H1 (cell line): ENCODE measurements around the gene DFFB. TPM values are rescaled to one million over a fixed set of nuclear protein-coding genes. Genes with fewer than 3 reads are reported as not detected.

Experiments
- ATF2 ChIP-seq: IDR thresholded peaks from 2 replicates; pipeline ENCODE4 v1.6.1; 2012; ENCODE audit warnings: low read length, inconsistent platforms
- CBX8 ChIP-seq: fragments of 300-800, 300-1000 bp; sonication (generic); IDR thresholded peaks from 2 replicates; pipeline ENCODE4 v1.7.1; 2016; ENCODE audit warnings: low read depth, low read length, borderline replicate concordance
- CHD7 ChIP-seq: fragments of 300-600 bp; sonication (generic); IDR thresholded peaks from 2 replicates; pipeline ENCODE4 v1.7.1; 2012; ENCODE audit warnings: low read length, moderate library complexity, mild to moderate bottlenecking, inconsistent platforms; ENCODE audit not compliant: insufficient replicate concordance
- HDAC2 ChIP-seq, 2 experiments: fragments of 300-600 bp in 1 of 2; sonication (generic) in 1 of 2; IDR thresholded peaks; 2 replicates each; pipeline ENCODE4 v1.6.1; 2011 to 2012; ENCODE audit warnings: low read depth in 2 of 2, low read length in 2 of 2, mild to moderate bottlenecking in 2 of 2, moderate library complexity in 2 of 2, borderline replicate concordance in 1 of 2, inconsistent platforms in 1 of 2
- MAX ChIP-seq: IDR thresholded peaks from 2 replicates; pipeline ENCODE4 v1.6.1; 2012; ENCODE audit warnings: inconsistent platforms
- NANOG ChIP-seq: IDR thresholded peaks from 2 replicates; pipeline ENCODE4 v1.6.1; 2011; ENCODE audit warnings: low read length, low read depth, mild to moderate bottlenecking, inconsistent platforms; ENCODE audit not compliant: insufficient read depth, poor library complexity, severe bottlenecking
- SIN3A ChIP-seq, 2 experiments: IDR thresholded peaks in 1 of 2; conservative IDR thresholded peaks in 1 of 2; 2 replicates each; pipeline ENCODE4 v1.6.1; 2011 to 2012; ENCODE audit warnings: low read length in 2 of 2, improper control_type of control experiment in 1 of 2, low read depth in 1 of 2, mild to moderate bottlenecking in 1 of 2
- SIX5 ChIP-seq: IDR thresholded peaks from 2 replicates; pipeline ENCODE4 v1.6.1; 2011; ENCODE audit warnings: mild to moderate bottlenecking, low read depth, low read length
- SP1 ChIP-seq: IDR thresholded peaks from 2 replicates; pipeline ENCODE4 v1.6.1; 2011; ENCODE audit warnings: low read depth, low read length
- polyA plus RNA-seq, 7 experiments: library from polyadenylated mRNA; depleted of rRNA in 3 of 7; stranded (reverse) in 5 of 7; unstranded in 2 of 7; fragments of >200 nt in 5 of 7; fragments of 200-250 nt in 2 of 7; gene quantifications; 1 replicate in 5 of 7; 2 replicates in 1 of 7; 4 replicates in 1 of 7; pipeline versions ENCODE4 v1.2.1 to v1.2.3, GENCODE V29; 2011 to 2013; ENCODE audit warnings: missing spikeins in 2 of 7, mixed read lengths in 2 of 7
- total RNA-seq: library from RNA; stranded (reverse); fragmentation: NEBNext Ultra II Directional; extraction: Animal tissue kit (Norgen Biotek cat#: 25700); gene quantifications from 2 replicates; pipeline ENCODE4 v1.2.1, GENCODE V29; 2021

DFFB gene
- total and polyA plus RNA-seq, 2 of the 8 experiments (the other 6 are each of a cell fraction or from before 2014, with no cell fraction given) = 8.6 to 11.9 TPM

GRCh38 chr1:3888301-3888700 lies 31.0 kb downstream of the DFFB start (continued):
- TF ChIP-seq CHD7 = no peak
- no peak for TF ChIP-seq SP1
- TF ChIP-seq MAX = no peak
- TF ChIP-seq SIX5 = no peak
- TF ChIP-seq CBX8 = no peak
- TF ChIP-seq ATF2 = no peak
- no peak for TF ChIP-seq SIN3A (conservative IDR thresholded peaks at IDR 0.05 in 1 of 2, IDR thresholded peaks at IDR 0.05 in 1 of 2; ENCODE audit: low read depth in 1 of 2, low read length in 2 of 2)
- no peak for TF ChIP-seq NANOG
- no peak for TF ChIP-seq HDAC2 (IDR thresholded peaks at IDR 0.05; ENCODE audit: borderline replicate concordance in 1 of 2, low read depth in 2 of 2, low read length in 2 of 2)
